Activated CD4-positive, alpha-beta memory T cell treated with anti-CD3 and anti-CD28 coated beads for 36 hours (primary cell): Measurements from ENCODE around the gene POU2AF2. TPM values are rescaled to one million over a fixed set of nuclear protein-coding genes. Genes with fewer than 3 reads are reported as not detected.

Experiments used
- CTCF ChIA-PET: fragments of 350-600 bp; sonication (Branson Sonifier 250); formaldehyde crosslinking; loops from one replicate; lab custom pipeline; 2021; ENCODE audit warnings: antibody characterized with exemption, inconsistent platforms; lab: Charles Lee
- POLR2A ChIA-PET: fragments of 350-600 bp; sonication (Branson Sonifier 250); formaldehyde crosslinking; loops from one replicate; lab custom pipeline; 2021; ENCODE audit warnings: antibody characterized with exemption; lab: Charles Lee
- DNase-seq: peaks from one replicate; pipeline ENCODE4 v3.0.0-alpha.2; 2020
- H3K27ac Mint-ChIP-seq: one replicate; pipeline ENCODE4 v1.8.0; 2021; ENCODE audit warnings: mixed read lengths
- H3K27me3 Mint-ChIP-seq: one replicate; pipeline ENCODE4 v1.8.0; 2021; ENCODE audit warnings: mixed read lengths
- H3K36me3 Mint-ChIP-seq: one replicate; pipeline ENCODE4 v1.8.0; 2021; ENCODE audit warnings: mixed read lengths
- H3K4me1 Mint-ChIP-seq: one replicate; pipeline ENCODE4 v1.8.0; 2021; ENCODE audit warnings: low read depth, mixed read lengths
- H3K4me3 Mint-ChIP-seq: one replicate; pipeline ENCODE4 v1.8.0; 2021; ENCODE audit warnings: mild to moderate bottlenecking, mixed read lengths
- H3K9me3 Mint-ChIP-seq: one replicate; pipeline ENCODE4 v1.8.0; 2021; ENCODE audit warnings: mixed read lengths
- intact Hi-C: fragments of 100-400 bp; cut with micrococcal nuclease; formaldehyde crosslinking; loops from one replicate; pipeline ENCODE4 v1.15.1; 2023
- total RNA-seq, 2 experiments: library from RNA; stranded (reverse); gene quantifications; one replicate each; pipeline ENCODE4 v1.2.3, GENCODE V29; 2021

POU2AF2 gene
- total RNA-seq, 2 experiments from 2014 or later: not detected

GRCh38 chr11:111324277-111324720, 78.8 kb downstream of the POU2AF2 start:
- Mint-ChIP-seq H3K36me3 (no peaks in the 10 kb centered on the region), H3K4me1 (no peaks in the 10 kb centered on the region), H3K27me3 (peaks cover 7% of the 10 kb centered on the region), H3K27ac (no peak overlapping the region), H3K4me3 (no peak overlapping the region), H3K9me3 (no peaks in the 10 kb centered on the region)
- ChIA-PET POLR2A (no interaction called here), CTCF (interaction anchor here (1.8 kb wide), 1 partner anchor 122 kb away, joined by 5 read pairs; no protein-coding TSS in a partner anchor)
- intact Hi-C loops: no loop called here
- DNase-seq: no peak

GRCh38 chr11:111325259-111325658, 79.7 kb downstream of the POU2AF2 start:
- no peak overlapping the region for H3K27ac Mint-ChIP-seq
- no peaks in the 10 kb centered on the region for H3K4me1 Mint-ChIP-seq
- no peak for DNase-seq
- ChIA-PET POLR2A (no interaction called here), CTCF (no interaction called here)
- no peak overlapping the region for H3K4me3 Mint-ChIP-seq
- no peaks in the 10 kb centered on the region for H3K36me3 Mint-ChIP-seq
- no peaks in the 10 kb centered on the region for H3K9me3 Mint-ChIP-seq
- peaks cover 7% of the 10 kb centered on the region for H3K27me3 Mint-ChIP-seq
- intact Hi-C loops: no loop called here

- no peak for DNase-seq
- ChIA-PET CTCF (no interaction called here), POLR2A (no interaction called here)
- intact Hi-C loops: no loop called here
- H3K4me1 Mint-ChIP-seq: no peaks in the 10 kb centered on the region
- no peak overlapping the region for H3K4me3 Mint-ChIP-seq
- H3K36me3 Mint-ChIP-seq: no peaks in the 10 kb centered on the region
- H3K9me3 Mint-ChIP-seq: no peaks in the 10 kb centered on the region
- peaks cover 3% of the 10 kb centered on the region for H3K27me3 Mint-ChIP-seq
- no peak overlapping the region for H3K27ac Mint-ChIP-seq
Measured at GRCh38 chr11:111326824-111327223, 81.3 kb downstream of the POU2AF2 start.

DNA sequence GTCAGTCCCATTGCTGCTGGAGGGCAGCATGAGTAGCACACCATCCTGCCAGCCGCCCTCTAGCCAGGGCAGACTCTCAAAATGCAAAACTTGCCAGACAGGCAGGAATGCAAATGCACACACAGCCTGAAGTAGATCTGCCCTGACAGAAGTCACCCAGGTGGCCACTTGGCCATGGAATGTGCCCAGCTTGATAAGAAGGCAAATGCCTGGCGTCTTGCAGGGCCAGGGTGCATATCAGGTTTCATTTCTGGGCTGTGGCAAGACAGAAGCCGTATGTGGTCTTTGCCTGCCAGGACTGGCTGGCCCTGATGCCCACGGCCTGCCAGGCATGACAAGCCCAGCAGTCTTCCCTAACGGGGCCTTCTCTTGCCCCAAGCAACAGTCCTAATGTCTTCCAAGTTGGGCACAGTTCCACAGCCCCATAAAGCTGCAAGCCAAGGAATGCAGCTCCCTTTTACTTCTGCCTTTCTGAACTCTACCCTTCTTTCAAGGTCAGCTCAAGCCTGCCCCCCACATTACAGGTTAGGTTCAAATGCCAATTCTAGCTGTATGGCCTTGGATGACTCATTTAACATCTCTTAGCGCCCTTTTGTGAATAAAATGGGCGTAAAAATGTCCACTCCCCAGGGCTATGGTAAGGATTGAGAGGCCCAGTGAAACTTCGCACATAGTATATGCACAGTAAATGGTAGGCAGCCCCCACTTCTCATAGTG, 82.5 kb downstream of the POU2AF2 start:
- CTCF ChIA-PET: no interaction called here
- Mint-ChIP-seq H3K36me3 (no peaks in the 10 kb centered on the region), H3K27ac (no peak overlapping the region), H3K4me1 (no peaks in the 10 kb centered on the region), H3K9me3 (no peaks in the 10 kb centered on the region), H3K4me3 (no peak overlapping the region), H3K27me3 (peaks cover 1% of the 10 kb centered on the region)
- no peak for DNase-seq
- intact Hi-C loops: no loop called here
- POLR2A ChIA-PET: no interaction called here

DNA sequence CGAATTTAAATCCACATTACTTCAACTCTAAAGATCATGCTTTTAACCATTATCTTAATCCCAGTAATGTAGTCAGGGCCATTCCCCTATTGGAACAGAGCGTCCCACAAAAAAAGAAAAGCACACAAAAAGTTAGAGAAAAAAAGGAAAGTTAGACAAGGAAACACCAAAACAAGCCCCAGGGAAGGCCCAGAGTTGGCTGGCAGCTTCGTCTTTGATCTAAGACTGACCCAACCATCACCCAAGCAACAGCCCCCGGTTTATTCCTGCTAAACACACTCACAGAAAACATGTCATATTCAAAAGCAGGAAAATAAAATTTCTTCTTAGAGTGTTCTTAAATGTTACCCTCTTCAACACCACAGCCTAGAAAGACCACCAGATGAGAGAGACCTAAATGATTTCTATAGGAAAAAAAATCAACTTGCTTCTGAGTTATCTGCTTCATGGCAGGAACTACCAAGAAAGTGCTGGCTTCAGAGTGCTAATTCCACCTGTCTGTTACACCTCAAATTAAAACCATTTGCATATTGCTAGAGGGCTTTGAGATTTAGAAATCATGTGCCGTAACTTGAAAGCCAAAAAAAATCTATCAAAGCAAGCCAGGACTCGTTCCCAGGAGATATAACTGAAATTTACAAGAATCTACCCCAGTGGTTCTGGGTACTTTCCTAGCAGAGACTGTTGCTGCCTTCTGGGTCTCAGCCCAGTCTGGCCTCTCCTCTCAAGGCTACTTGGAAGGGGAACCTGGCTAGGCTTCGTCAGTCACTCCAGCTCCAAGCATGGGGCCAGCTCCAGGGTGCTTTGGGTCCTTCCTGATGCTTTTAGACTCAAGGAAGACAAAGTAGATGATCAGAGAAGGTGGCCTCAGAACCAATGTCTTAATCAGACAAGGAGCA, 84.0 kb downstream of the POU2AF2 start:
- Mint-ChIP-seq H3K36me3 (no peaks in the 10 kb centered on the region), H3K27ac (no peak overlapping the region), H3K4me1 (no peaks in the 10 kb centered on the region), H3K4me3 (no peak overlapping the region), H3K9me3 (no peaks in the 10 kb centered on the region), H3K27me3 (no peaks in the 10 kb centered on the region)
- intact Hi-C loops: no loop called here
- CTCF ChIA-PET: no interaction called here
- POLR2A ChIA-PET: no interaction called here
- DNase-seq: no peak

DNA sequence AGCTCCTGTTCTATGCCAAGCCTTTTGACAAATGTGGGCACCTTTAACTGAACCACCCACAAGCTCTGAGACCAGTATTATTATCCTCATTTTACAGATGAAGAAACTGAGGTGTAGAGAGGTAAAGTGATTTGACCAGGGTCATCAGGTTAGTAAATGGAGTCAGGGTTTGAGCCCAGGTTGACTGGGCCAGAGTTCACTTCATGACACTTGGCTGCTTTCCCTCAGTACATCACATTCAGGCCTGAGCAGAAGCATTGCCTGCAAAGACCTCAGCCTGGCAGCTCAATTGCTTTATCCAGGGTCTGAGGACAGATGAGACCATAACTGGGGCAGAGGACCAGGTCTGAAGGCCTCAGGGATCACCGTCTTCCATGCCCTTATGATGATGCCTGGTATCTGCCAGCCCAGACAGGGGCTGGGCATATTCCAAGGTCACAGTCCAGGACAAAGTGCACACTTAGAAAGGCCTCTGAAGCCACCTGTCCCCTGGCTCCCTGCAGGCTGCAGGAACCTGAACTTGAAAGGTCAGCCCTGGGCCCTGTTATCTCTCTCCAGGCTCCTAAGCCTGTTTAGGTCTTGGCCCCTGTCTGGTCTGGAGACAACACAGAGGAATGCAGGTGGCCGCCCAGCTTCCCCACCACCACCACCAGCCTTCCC, 84.8 kb downstream of the POU2AF2 start:
- CTCF ChIA-PET: no interaction called here
- H3K9me3 Mint-ChIP-seq: no peaks in the 10 kb centered on the region
- intact Hi-C loops: no loop called here
- no peak overlapping the region for H3K4me3 Mint-ChIP-seq
- H3K27me3 Mint-ChIP-seq: no peaks in the 10 kb centered on the region
- no peak overlapping the region for H3K27ac Mint-ChIP-seq
- POLR2A ChIA-PET: no interaction called here
- no peaks in the 10 kb centered on the region for H3K36me3 Mint-ChIP-seq
- H3K4me1 Mint-ChIP-seq: no peaks in the 10 kb centered on the region
- DNase-seq: no peak

DNA sequence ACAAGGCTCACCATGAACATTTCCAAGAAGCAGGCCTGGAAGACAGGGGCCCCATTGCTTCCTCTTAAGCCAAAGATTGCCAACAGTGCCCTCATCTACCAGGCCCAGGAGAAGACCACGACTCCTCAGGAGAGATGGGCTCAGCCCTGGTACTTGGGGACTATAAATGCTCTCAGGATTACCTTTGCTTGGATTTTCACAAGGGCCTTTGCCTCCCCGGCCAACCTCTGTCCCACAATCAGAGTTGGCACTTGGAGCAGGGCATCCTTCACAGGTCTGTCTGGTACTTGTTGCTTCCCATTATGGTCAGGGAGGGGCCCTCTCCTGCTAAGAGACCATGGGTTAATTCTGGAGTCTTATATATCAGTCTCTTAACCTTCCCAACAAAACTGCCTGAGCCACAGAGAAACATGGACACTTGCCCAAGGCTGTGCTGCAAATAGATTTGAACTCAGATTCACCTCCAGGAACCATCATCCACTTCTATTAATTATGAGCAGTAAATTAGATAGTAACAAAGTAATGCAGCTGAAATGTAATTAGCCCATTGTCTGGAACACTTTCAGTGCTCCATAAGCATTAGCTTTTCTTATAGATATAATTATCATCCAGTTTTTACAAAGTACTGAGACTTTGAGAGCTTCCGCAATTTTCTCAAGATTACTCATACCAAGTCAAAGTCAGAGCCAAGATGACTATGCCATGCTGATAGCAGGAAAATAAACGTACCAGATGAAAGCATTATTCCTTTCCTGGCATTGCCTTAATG, 86.4 kb downstream of the POU2AF2 start:
- no peak overlapping the region for H3K27ac Mint-ChIP-seq
- no peaks in the 10 kb centered on the region for H3K36me3 Mint-ChIP-seq
- H3K4me3 Mint-ChIP-seq: no peak overlapping the region
- intact Hi-C loops: no loop called here
- H3K9me3 Mint-ChIP-seq: no peaks in the 10 kb centered on the region
- POLR2A ChIA-PET: no interaction called here
- CTCF ChIA-PET: interaction anchor here (0.8 kb wide), 1 partner anchor 91 kb away, joined by 3 read pairs; no protein-coding TSS in a partner anchor
- no peaks in the 10 kb centered on the region for H3K27me3 Mint-ChIP-seq
- no peak for DNase-seq
- H3K4me1 Mint-ChIP-seq: no peaks in the 10 kb centered on the region

DNA sequence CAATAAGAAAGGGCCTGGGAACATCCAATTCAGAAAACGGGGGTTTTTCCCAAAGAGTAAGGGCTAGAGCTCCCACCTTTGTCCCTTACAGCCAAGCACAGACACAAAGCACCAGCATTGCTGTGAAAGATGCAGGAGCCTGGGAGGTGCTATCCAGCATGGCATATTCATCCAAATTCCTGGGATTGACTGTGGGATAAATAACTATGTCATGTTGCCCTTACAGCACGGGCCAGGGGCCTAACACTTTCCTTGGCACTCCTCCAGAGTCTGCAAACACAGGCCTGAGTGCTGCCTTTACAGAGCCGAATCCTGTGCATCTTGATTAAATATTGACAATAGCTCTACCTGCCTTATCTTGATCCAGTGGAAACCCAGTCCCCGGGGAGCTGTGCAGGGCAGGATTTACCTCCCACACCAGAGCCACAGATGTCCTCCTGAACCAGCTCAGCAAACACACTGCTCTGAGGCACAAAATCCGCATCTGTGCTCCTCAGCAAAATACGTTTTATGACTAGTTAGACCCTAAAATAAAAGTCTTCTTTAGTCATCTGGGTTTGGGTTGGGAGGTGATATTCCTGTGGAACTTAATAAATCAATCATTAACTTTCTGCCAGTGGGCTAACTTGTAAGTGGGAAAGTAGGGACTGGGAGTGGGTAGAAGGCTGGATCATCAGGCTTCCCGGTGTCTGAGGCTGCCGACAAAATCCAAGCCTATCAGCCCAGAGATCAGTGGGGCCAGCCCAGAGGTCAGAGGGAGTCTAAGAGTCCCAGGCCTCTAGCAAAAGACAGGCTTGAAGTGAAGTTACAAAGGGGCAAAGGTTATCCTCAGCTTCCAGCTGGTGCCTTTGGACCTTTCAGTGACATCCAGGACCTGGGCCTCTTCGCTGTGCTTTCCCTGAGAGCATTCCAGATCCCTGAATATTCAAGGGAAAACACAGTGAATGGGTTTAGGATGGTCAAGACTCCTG, 89.3 kb downstream of the POU2AF2 start:
- CTCF ChIA-PET: no interaction called here
- peaks cover 4% of the 10 kb centered on the region for H3K36me3 Mint-ChIP-seq
- intact Hi-C loops: no loop called here

DNA sequence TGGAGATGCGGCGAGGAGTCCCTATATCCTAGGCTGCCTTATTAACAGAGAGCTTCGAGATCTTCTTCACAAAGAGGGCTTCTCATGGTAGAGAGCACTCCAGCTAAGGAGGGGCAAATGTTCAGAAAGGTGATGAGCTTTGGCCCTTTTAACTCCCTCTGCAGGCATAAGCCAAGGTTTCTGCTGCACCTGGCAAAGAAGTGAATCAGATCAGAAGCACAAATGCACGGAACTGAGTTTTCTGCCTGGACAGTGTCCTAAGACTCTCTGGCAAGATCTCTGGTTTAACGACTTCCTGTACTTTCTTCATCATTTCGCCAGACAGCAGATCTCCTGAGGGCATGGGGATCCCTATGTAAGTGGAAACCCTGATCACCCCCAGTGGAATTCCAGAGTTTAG, 90.0 kb downstream of the POU2AF2 start:
- intact Hi-C loops: no loop called here
- DNase-seq: no peak
- Mint-ChIP-seq H3K27me3 (no peaks in the 10 kb centered on the region), H3K36me3 (peaks cover 6% of the 10 kb centered on the region), H3K4me3 (no peak overlapping the region), H3K9me3 (peaks cover 8% of the 10 kb centered on the region), H3K27ac (no peak overlapping the region), H3K4me1 (no peaks in the 10 kb centered on the region)
- ChIA-PET POLR2A (no interaction called here), CTCF (no interaction called here)

More for the DNA sequence above, 89.3 kb downstream of the POU2AF2 start:
- no peaks in the 10 kb centered on the region for H3K27me3 Mint-ChIP-seq
- H3K4me3 Mint-ChIP-seq: no peak overlapping the region
- H3K27ac Mint-ChIP-seq: no peak overlapping the region
- POLR2A ChIA-PET: no interaction called here
- H3K9me3 Mint-ChIP-seq: peaks cover 5% of the 10 kb centered on the region
- no peak for DNase-seq
- no peaks in the 10 kb centered on the region for H3K4me1 Mint-ChIP-seq
